ENCODE measurements around the gene LPP. TPM values are rescaled to one million over a fixed set of nuclear protein-coding genes. Genes with fewer than 3 reads are reported as not detected.

The LPP gene
- total and polyA plus RNA-seq, 2 of the 13 experiments (the other 11 are each of a cell fraction or from before 2014, with no cell fraction given), result 19.2 to 29.9 TPM

DNA sequence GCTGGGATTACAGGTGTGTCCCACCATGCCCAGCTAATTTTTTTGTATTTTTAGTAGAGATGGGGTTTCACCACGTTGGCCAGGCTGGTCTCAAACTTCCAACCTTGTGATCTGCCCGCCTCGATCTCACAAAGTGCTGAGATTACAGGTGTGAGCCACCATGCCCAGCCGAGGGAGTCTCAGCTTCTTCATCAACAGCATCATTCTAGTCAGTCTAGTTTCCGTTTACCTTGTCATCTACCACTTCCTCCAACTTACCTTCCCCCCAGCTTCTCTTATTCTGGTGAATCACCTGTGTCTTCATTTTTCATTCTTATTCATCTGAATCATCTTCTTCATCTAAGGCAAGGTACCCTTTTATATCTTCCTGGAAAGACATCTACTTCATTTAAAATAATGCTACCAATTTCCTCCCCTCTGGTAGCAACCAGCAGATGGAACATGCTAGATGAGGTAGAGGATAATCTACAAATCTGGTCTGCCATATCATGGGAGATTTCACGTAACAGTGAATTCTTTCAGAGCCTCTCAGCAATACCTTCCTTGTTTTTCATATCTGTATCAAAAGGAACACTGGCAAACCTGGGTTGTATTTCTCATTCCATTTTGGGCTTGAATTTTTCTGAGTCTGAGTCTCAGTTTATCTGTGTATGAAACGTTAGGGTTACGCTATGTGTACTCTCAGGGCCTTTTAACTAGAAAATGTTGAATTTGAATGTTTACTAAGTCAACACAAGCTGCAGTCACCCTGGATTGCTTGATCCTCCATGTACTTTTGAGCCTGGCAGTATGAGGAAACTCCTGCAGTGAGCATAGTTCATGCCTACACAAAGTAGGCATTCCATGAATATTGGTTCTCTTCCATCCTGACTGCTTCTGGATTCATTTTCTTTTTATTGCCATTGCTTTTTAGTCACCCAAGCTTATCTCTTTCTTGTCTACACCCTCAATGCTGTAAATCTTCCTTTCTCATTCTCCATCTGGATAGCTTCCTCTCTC, 16.8 kb downstream of the LPP start (continued):
- TF ChIP-seq, protein P1, sequence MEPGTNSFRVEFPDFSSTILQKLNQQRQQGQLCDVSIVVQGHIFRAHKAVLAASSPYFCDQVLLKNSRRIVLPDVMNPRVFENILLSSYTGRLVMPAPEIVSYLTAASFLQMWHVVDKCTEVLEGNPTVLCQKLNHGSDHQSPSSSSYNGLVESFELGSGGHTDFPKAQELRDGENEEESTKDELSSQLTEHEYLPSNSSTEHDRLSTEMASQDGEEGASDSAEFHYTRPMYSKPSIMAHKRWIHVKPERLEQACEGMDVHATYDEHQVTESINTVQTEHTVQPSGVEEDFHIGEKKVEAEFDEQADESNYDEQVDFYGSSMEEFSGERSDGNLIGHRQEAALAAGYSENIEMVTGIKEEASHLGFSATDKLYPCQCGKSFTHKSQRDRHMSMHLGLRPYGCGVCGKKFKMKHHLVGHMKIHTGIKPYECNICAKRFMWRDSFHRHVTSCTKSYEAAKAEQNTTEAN (CRISPR knock-in tag; conservative IDR thresholded peaks at IDR 0.05), result 0 out of 2 replicates have a peak, but pooled peaks have one; percentile 72
- TF ChIP-seq ZMYM2 (CRISPR knock-in tag; IDR thresholded peaks at IDR 0.05) (no peak), PAX8 (CRISPR knock-in tag; IDR thresholded peaks at IDR 0.05; ENCODE audit: borderline replicate concordance) (no peak), ZNF891 (CRISPR knock-in tag; IDR thresholded peaks at IDR 0.05) (no peak), BCL6 (CRISPR knock-in tag; IDR thresholded peaks at IDR 0.05) (peak; percentile 98), ZNF530 (CRISPR knock-in tag; IDR thresholded peaks at IDR 0.05; ENCODE audit: low read depth) (no peak), NONO (IDR thresholded peaks at IDR 0.05) (no peak), NONO (CRISPR knock-in tag; conservative IDR thresholded peaks at IDR 0.05) (peak; percentile 76; the same call in 1 of the 2 replicates), IRX3 (CRISPR knock-in tag; IDR thresholded peaks at IDR 0.05; ENCODE audit: borderline replicate concordance, low read depth) (no peak), MYNN (CRISPR knock-in tag; IDR thresholded peaks at IDR 0.05; ENCODE audit: low read depth) (peak; percentile 86; the same call in 1 of the 2 replicates), NFATC3 (CRISPR knock-in tag; IDR thresholded peaks at IDR 0.05) (no peak), FOXA1 (IDR thresholded peaks at IDR 0.05) (peak; percentile 98), FOXA1 (CRISPR knock-in tag; IDR thresholded peaks at IDR 0.05) (peak; percentile 98), SP2 (CRISPR knock-in tag; IDR thresholded peaks at IDR 0.05) (no peak), MLLT10 (CRISPR knock-in tag; IDR thresholded peaks at IDR 0.05) (no peak), KDM5A (IDR thresholded peaks at IDR 0.05; ENCODE audit: borderline replicate concordance, low read length) (no peak), HDAC2 (CRISPR knock-in tag; IDR thresholded peaks at IDR 0.05) (peak; percentile 95), ZNF124 (CRISPR knock-in tag; IDR thresholded peaks at IDR 0.05) (peak; percentile 88)
- TF ChIP-seq, protein P2, sequence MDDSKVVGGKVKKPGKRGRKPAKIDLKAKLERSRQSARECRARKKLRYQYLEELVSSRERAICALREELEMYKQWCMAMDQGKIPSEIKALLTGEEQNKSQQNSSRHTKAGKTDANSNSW (CRISPR knock-in tag; IDR thresholded peaks at IDR 0.05; ENCODE audit: borderline replicate concordance), result no peak
- TF ChIP-seq, protein P3, sequence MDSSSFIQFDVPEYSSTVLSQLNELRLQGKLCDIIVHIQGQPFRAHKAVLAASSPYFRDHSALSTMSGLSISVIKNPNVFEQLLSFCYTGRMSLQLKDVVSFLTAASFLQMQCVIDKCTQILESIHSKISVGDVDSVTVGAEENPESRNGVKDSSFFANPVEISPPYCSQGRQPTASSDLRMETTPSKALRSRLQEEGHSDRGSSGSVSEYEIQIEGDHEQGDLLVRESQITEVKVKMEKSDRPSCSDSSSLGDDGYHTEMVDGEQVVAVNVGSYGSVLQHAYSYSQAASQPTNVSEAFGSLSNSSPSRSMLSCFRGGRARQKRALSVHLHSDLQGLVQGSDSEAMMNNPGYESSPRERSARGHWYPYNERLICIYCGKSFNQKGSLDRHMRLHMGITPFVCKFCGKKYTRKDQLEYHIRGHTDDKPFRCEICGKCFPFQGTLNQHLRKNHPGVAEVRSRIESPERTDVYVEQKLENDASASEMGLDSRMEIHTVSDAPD (CRISPR knock-in tag; IDR thresholded peaks at IDR 0.05), result peak; percentile 59; the same call in 1 of the 2 replicates
- TF ChIP-seq, protein P4, sequence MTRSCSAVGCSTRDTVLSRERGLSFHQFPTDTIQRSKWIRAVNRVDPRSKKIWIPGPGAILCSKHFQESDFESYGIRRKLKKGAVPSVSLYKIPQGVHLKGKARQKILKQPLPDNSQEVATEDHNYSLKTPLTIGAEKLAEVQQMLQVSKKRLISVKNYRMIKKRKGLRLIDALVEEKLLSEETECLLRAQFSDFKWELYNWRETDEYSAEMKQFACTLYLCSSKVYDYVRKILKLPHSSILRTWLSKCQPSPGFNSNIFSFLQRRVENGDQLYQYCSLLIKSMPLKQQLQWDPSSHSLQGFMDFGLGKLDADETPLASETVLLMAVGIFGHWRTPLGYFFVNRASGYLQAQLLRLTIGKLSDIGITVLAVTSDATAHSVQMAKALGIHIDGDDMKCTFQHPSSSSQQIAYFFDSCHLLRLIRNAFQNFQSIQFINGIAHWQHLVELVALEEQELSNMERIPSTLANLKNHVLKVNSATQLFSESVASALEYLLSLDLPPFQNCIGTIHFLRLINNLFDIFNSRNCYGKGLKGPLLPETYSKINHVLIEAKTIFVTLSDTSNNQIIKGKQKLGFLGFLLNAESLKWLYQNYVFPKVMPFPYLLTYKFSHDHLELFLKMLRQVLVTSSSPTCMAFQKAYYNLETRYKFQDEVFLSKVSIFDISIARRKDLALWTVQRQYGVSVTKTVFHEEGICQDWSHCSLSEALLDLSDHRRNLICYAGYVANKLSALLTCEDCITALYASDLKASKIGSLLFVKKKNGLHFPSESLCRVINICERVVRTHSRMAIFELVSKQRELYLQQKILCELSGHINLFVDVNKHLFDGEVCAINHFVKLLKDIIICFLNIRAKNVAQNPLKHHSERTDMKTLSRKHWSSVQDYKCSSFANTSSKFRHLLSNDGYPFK (CRISPR knock-in tag; IDR thresholded peaks at IDR 0.05; ENCODE audit: borderline replicate concordance), result no peak
- TF ChIP-seq, protein P5, sequence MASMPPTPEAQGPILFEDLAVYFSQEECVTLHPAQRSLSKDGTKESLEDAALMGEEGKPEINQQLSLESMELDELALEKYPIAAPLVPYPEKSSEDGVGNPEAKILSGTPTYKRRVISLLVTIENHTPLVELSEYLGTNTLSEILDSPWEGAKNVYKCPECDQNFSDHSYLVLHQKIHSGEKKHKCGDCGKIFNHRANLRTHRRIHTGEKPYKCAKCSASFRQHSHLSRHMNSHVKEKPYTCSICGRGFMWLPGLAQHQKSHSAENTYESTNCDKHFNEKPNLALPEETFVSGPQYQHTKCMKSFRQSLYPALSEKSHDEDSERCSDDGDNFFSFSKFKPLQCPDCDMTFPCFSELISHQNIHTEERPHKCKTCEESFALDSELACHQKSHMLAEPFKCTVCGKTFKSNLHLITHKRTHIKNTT (CRISPR knock-in tag; IDR thresholded peaks at IDR 0.05), result no peak
- TF ChIP-seq, protein P6, sequence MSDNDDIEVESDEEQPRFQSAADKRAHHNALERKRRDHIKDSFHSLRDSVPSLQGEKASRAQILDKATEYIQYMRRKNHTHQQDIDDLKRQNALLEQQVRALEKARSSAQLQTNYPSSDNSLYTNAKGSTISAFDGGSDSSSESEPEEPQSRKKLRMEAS (IDR thresholded peaks at IDR 0.05), result peak; percentile 57
